GM20431 (cell line): ENCODE data around the gene EML6.

Source experiments
- in situ Hi-C: fragments of 300-500 bp; cut with MseI, MboI; formaldehyde crosslinking; loops from one replicate; pipeline ENCODE4 v1.15.0; 2020; ENCODE audit warnings: low sequenced_read_pairs; ENCODE audit not compliant: unreplicated experiment

EML6 gene

DNA sequence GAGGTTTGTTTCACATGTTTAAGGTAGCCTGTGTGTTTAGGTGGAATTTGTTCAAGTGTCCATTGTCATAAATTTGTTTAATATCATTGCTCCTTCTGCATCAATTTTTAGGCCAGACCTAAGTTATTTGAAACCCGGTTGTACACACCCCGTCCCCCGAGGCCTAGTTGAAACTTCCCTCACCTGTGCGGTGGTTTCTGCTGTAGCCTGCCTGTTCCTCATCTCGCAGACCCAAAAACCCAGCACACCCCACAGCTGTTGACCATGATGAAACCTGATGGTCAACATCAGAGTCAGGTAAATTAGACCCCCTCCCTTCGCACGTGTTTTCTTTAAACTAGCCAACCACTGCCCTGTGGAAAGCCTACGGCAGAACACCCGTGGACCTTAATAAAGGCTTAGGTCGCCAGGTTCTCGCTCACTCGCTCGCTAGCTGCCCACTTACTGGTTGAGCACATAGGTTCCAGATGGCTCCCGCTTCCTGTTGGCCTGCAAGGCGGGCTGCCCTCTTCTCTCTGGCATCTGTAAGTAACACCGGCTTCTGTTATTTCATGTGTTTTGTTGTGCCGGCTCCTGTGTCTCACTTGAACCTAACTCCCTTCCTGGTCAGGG lies 64.4 kb downstream of the EML6 start:
- in situ Hi-C loops, result no loop called here

DNA sequence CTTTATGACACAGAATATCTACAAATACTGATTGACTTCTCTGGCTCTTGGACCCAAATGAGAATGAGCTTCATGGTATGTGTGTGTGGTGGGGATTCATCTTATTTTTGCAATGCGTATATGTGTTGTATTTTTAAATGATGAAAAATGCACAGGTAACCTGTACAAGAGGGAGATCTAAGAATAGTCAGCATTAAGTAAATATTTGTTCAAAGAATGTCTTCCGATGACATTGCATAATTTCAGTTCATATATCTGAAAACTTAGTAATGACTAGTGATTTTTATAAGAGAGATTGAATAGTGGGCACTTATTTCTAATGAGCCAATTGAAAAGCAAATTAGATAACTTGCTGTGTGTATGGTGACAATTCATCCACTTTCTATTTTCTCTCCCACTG lies 66.4 kb downstream of the EML6 start:
- in situ Hi-C loops, result no loop called here

DNA sequence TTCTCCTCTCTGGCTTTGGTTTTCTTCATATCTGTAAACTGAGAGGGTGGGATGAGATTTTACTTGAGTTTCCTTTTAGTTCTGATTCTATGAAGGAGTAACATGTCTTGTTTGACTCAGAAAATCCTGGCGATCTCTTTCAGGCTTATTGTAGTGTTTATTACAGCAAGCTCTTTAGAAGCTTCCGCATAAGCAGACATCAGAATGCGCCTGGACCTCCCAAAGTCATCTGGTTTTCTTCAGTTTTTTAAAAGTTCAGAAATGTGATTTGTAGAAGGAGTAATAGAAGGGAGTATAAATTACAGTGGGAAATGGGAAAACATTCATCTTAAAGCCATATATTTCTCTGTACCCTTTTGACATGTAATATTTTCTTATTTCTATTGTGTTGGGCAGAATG lies 68.4 kb downstream of the EML6 start:
- in situ Hi-C loops, result no loop called here

DNA sequence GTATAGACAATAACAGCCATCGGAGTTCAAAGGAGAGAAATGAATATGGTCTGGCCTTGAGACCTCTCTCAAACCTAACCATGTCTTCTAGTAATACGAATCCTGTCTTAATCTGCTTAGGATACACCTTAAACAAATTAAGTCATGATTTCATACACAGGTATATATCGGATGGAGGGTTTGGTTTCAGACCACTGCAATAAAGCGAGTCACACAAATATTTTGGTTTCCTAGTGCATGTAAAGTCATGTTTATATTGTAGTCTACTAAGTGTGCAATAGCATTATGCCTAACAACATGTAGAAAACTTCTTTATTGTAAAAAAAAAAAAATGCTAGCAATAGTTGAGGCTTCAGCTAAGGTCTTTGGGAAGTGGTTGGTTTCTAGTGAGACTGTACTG lies 73.8 kb downstream of the EML6 start:
- in situ Hi-C loops, result no loop called here

DNA sequence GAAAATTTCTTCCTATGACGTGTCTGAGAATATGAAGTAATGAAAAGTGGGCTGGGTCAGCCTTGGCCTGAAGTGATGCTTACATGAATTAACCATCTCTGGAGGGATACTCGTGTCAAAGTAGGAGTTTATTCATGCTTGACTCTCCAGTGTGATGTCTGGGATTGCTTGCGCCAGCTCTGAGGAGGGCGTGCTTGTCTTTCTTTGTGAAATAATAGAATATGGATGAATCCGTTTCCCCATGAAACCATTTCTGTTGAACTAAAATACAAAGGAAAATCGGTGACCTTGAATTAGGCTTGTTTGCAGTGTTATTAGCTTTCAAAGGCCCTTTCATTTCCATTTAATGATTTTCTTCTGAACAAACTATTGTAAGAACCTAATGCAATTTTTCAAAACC lies 77.9 kb downstream of the EML6 start:
- in situ Hi-C loops, result no loop called here

DNA sequence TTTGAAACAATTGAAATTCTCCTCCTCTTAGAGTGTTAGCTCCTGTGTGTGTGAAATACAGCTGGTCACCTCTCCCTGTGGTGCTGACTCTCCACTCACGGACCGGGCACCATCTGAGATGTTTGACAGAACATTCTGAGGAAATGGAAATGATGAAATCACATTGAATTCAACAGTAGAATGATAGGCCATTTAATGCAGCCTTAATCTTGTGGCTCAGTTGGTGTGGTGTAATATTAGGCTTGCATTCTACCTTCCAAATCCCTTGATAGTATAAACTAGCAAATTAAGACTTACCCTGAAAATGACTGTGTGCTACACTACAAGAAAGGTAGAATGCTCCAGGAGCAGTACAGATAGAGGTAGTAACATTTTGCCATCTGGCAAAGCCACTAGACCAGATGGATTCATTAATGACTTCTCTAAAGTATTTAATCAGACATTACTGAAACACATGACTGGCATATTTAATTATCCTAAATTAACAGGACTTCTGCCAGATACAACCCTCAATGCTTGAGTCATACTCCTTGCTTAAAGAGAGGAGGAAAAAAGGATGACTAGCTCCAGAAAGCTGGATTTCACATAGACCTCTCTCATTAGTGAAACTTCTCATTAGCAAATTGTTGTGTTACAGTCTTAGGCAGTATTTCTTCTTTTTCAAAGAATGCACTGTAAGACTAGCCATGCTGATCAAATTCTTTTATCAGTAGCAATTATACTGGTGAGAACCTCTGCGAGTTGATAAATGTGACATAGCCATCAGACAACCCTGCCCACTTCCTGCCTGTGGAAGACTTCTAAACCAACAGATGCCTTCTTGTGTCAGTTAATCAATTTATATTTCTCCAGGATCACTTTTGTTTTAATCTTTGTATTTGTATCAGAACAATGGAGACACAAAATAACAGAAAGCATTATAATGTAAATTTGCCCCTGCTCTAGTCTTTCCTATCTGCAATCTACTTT lies 80.6 kb downstream of the EML6 start:
- in situ Hi-C loops, result no loop called here

DNA sequence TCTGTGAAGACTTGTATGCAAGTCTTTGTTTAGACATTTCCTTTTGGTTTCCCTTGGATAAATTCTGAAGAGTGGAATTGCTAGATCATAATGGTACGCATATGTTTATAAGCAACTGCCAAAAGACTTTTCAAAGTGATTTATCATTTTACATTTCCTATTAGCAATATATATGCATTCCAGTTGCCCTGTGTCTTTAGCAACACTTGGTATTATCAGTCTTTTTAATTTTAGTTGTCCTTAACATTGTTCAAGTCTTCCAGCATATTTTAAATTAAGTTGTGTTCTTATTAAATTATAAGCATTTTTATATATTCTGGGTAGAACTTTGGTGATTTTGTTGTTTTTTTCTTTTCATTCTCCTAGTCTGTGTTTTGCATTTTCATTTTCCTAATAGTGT lies 81.8 kb downstream of the EML6 start:
- in situ Hi-C loops, result no loop called here

DNA sequence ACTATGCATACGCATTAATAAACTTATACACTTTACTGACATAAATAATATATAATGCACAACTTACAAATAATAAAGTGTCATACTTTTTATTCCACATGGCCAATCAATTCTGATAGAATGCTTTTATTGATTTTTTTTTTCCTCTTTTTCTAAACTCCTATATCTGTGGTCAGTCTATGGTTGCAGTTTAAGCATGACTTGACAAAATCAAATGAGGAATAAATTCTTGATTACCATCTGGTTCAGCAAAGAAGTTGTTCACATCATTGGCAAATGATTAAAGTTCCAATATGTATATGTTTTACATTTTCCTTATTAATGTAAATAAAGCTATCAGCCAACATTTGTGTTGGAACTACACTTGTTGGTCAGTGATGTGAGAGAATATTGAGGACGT lies 83.5 kb downstream of the EML6 start:
- in situ Hi-C loops, result no loop called here

DNA sequence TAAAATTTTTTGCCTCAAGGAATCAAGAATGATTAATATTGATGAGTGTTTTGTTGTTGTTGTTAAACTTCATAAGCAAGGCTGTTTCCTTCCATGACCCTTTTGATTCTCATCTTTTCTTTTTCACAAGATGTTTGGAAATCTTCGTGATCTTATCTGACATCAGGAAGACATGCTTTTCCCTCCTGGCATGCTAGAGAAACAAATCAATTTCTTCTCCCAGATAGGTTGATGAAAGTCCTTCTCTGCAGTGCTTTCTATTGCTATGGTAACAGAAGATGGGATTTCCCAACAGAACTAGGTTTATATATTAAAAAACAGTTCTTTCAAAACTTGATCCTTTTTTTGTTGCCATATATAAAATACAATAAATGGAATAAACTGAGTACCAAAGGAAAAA lies 85.2 kb downstream of the EML6 start:
- in situ Hi-C loops, result no loop called here

DNA sequence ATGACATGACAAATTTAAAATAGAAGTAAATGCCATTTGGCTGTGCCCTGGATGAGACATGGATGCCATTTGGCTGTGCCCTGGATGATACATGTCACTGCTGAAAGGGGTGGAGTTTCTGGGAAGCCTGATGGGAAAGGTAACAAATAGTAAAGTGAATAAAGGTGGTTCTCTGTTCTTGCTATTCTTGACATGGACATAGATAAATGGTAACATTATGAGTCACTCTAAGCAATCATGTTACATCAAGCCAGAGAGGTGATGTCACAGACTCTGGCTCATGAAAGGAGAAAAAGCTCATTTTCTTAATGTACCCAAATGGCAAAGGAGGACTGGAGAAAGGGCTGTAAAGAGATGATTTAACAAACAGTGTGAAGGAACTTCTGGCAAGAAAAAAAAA lies 86.4 kb downstream of the EML6 start:
- in situ Hi-C loops, result no loop called here

DNA sequence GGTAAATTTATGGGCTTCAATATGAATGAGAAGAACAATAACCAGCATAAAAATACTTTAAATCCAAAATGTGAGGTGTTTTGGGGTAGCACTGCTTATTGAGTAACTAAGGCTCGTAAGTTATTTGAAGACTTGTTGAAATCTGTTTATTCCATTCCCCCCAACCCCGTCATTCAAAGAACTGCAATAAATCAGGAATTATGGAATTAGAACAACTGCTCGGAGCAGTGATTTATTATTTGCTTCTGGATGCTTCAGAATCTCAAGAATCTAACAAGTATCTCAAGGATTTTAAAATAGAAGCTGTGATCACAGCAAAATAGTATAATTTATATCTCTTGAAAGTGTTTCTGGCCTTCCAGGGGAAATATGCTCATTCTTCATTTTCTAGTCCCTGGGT lies 86.8 kb downstream of the EML6 start:
- in situ Hi-C loops, result no loop called here

DNA sequence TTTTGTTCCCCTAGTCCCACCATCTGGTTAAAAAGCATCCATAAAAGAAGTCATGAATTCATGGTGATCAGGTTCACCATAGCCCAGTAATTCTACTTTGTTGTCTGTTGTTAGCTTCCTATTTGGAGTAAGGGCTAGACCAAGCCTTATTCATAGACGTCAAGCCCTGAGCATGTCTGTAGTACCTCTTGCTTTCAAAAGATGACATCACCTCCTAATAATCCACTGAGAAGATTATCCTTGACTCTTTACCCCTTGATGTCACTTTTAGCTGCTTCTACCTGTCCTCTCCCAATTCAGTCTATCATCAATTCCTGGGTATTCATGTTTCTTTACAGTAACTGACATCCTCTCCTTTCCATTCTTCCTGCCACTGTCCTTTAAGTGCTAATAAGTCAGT lies 90.1 kb downstream of the EML6 start:
- in situ Hi-C loops, result no loop called here

DNA sequence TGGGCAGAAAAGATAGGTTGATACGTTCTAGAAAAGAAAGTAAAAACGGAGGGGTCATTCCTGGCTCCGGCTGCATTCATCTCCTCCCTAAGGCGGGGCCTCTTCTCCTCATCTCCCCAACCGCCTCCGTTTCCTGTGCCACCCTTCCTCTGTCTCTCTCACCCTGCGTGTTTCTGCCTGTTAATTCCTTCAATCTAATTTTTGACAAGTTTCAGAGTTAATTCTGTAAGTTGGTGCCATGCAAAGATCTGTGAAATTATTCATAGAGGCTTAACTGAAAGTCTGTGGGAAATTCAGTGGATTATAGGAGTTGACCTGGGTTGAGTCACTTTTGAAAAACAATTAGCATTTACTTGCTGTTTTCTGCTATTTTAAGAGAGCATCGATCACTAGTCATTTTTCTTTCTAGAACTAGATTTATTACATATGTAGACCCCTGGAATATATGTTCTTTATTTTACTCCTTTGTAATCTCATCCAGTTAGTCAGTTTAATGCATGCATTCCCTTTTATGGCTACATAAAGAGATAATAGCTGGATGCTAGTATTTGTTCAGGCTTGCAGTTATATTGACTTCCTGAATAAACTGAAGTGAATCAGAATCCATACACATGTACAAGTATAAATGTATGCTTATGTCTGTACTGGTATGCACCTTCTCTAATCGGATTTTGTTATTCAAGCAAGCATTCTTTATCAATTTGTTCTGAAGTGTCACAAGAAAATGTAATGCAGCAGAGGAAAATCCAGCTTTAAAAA lies 91.1 kb downstream of the EML6 start:
- in situ Hi-C loops, result no loop called here

DNA sequence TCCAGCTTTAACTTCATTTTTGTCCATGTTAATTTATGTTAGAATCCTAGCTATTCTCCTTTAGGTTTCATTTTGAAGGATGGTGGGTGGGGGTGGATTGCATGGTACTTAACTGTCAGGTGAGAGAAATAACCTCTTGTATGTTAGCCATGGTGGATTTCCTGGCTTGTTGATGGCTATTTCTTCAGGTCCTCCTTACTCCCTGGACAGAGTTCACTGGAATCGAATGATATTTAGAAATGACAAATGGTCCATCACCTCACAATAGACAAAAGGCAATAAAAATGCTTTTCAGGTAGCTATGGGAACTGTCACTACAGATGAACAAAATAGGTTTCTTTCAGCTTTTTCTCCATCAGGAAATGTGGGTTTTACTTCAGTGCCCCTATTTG lies 91.7 kb downstream of the EML6 start:
- in situ Hi-C loops, result no loop called here

DNA sequence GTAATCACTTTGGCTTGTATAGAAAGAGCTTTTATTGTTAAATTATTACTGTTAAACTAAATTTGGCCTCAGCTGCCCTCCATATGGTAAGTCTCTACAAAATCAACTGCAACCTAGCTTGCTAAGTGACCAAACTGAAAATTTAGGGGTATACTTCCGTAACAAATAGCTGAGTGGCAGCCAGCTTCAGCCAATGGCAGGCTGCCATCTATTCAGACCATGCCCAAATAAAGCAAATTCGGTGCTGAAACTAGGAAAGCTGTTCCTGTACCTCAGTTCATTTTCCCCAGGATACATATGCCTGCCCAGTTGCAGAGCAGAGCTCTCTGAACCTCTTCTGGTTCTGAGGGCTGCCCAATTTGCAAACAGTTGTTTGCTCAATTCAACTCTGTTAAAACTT lies 94.8 kb downstream of the EML6 start:
- in situ Hi-C loops, result no loop called here

DNA sequence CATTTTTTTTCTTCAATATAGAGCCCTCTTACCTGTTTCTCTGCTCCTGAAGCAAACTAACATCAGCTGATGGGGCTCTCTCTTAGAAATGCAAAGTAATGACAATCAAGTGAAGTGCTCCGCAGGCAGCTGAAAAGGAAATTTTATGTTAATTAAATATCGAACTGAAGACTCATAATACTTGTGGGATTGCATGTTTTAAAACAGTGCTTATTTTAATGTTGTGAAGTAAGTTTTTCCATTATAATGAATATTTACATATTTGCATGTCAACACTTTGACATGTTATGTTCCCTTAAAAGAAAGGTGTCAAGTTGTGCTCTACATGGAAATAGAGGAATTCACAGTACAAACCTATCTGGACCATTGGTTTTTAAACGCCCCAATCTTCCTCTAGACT lies 97.1 kb downstream of the EML6 start:
- in situ Hi-C loops, result no loop called here

DNA sequence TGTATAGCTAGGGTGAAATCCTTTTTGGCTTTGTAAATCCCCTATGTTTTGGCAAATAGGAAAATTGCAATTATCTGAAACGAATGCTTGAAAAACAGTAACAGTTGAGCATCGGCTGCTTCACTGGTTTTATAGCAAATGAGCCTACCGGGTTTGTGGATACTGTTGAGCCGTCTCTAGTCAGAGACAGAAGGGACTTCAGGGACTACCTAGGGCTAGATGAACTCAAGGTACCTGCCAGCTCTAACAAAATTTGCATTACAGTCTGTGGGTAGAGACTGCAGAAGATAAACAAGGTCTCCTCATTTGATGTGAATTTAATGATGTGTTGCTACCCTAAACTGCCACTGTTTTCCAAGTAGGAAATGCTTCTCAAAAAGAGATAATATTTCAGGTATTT lies 101.1 kb downstream of the EML6 start:
- in situ Hi-C loops, result no loop called here

DNA sequence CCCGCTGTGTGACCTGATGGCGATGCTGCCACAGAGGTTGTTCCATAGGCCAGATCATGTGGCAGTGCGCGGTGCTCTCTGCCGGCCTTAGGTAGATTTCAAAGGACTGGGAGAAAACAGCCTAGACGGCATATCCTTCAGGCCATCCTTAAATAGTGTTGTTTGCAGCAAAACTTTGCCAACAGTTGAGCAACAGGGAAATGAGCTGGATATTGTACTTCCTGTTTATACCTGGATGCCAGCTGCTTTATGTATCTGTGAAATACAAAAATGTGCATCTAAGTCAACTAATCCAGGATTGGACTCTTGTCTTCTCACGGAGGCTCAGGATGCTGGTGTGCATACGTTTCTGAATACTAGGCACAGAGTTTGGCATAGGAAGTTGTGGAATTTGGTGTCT lies 107.1 kb downstream of the EML6 start:
- in situ Hi-C loops, result no loop called here

DNA sequence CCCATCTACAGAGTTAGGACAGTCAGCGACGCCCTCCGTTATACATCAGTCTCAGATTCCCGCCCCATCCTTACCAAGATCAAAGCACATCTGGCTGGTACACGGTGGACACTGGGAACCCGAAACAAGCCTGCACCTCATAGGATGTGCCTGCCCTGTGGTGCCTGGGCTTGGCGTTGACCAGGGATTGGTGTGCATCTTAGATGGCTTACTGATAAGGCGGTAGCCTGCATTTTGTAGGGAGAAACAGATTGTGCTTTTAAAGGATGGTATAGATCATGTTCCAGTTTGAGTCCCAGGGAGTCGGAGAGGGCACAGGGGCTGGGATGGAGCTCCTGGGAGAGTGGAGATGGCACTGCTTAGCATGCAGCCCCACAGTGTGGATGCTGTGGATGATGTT lies 108.0 kb downstream of the EML6 start:
- in situ Hi-C loops, result no loop called here

DNA sequence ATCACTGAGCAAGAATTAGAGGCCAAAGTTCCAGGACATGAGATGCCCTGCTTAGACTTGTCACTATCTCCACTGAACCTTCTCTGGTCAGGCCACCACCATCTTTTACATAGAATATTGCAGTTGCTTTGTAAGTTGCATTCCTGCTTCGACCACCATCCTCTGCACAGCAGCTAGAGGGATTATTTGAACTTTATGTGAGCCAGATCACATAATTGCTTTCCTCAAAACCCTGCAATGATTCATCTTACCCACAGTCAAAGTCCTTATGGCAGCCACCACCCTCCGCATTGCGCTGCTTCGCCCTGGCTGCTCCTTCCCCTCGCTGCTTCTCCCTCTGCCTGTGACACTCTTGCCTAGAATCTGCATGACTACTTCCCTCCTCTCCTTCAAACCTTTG lies 111.3 kb downstream of the EML6 start:
- in situ Hi-C loops, result no loop called here

DNA sequence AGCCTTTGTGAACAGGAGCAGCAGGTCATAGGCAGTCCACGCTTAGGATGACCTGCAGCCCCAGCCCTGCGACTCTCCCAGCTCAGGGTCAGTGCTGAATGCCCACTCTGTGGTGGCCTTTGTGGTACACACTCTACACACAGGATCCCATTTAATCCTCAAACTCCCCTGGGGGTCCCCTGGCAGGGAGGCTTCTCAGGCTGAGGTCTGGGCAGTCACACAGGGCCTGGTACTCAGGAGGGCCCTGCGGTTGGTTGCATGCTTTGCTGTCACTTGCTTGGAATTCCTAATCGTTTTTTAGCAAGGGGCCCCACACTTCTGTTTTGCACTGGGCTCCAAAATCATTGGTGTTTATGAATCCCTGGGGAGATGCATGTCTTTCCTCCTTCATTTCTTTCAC lies 113.0 kb downstream of the EML6 start:
- in situ Hi-C loops, result no loop called here
